Left ventricle myocardium inferior (tissue), 1 donor: ENCODE measurements around the gene SLC34A1. TPM values are rescaled to one million over a fixed set of nuclear protein-coding genes. Genes with fewer than 3 reads are reported as not detected.

Experiments used
- DNase-seq: peaks from one replicate; pipeline ENCODE4 v3.0.0-alpha.2; 2020
- H3K27ac ChIP-seq: fragments of 200-600 bp; replicated peaks from 2 replicates; pipeline ENCODE4 v1.8.0; 2021
- H3K27me3 ChIP-seq: fragments of 200-600 bp; 2 replicates; pipeline ENCODE4 v1.8.0; 2021; ENCODE audit warnings: low read depth
- H3K36me3 ChIP-seq: fragments of 200-600 bp; 2 replicates; pipeline ENCODE4 v1.8.0; 2021
- H3K4me1 ChIP-seq: fragments of 200-600 bp; 2 replicates; pipeline ENCODE4 v1.8.0; 2021
- H3K4me3 ChIP-seq: fragments of 200-600 bp; 2 replicates; pipeline ENCODE4 v1.8.0; 2021; ENCODE audit warnings: mild to moderate bottlenecking, moderate library complexity
- H3K9me3 ChIP-seq: fragments of 200-600 bp; replicated peaks from 2 replicates; pipeline ENCODE4 v1.8.0; 2021
- CTCF ChIP-seq: fragments of 200-600 bp; IDR thresholded peaks from 2 replicates; pipeline ENCODE4 v1.8.0; 2021; ENCODE audit warnings: antibody characterized with exemption, mild to moderate bottlenecking, borderline replicate concordance
- intact Hi-C: fragments of 100-400 bp; cut with micrococcal nuclease; formaldehyde crosslinking; loops from one replicate; pipeline ENCODE4 v1.11.0; 2022
- total RNA-seq: library from RNA; stranded (reverse); fragmentation: NEBNext Ultra II Directional; extraction: Animal tissue kit (Norgen Biotek cat#: 25700); gene quantifications from one replicate; pipeline ENCODE4 v1.2.1, GENCODE V29; 2021
- donor health status: DM: no; HTN: yes; CAD: no; lungs with severe emphysema.

Gene SLC34A1
- total RNA-seq, 1 donor from 2014 or later, result not detected

- H3K4me1 ChIP-seq, result peaks cover 25% of the 10 kb centered on the region
- DNase-seq, result no peak
- no peak overlapping the region for H3K27ac ChIP-seq
- intact Hi-C loops, result no loop called here
- TF ChIP-seq CTCF, result no peak
- H3K36me3 ChIP-seq, result peaks cover 24% of the 10 kb centered on the region
- H3K27me3 ChIP-seq, result peaks cover 22% of the 10 kb centered on the region
- no peak overlapping the region for H3K4me3 ChIP-seq
- H3K9me3 ChIP-seq, result no peaks in the 10 kb centered on the region
These were observed 59.1 kb downstream of the SLC34A1 start for GRCh38 chr5:177443144-177443983.

GRCh38 chr5:177444106-177445051 is 60.1 kb downstream of the SLC34A1 start:
- Histone ChIP-seq H3K27ac (no peak overlapping the region), H3K4me1 (peaks cover 25% of the 10 kb centered on the region), H3K9me3 (no peaks in the 10 kb centered on the region), H3K27me3 (peaks cover 32% of the 10 kb centered on the region), H3K36me3 (peaks cover 22% of the 10 kb centered on the region), H3K4me3 (no peak overlapping the region)
- no peak for DNase-seq
- intact Hi-C loops, result no loop called here
- no peak for TF ChIP-seq CTCF

DNA sequence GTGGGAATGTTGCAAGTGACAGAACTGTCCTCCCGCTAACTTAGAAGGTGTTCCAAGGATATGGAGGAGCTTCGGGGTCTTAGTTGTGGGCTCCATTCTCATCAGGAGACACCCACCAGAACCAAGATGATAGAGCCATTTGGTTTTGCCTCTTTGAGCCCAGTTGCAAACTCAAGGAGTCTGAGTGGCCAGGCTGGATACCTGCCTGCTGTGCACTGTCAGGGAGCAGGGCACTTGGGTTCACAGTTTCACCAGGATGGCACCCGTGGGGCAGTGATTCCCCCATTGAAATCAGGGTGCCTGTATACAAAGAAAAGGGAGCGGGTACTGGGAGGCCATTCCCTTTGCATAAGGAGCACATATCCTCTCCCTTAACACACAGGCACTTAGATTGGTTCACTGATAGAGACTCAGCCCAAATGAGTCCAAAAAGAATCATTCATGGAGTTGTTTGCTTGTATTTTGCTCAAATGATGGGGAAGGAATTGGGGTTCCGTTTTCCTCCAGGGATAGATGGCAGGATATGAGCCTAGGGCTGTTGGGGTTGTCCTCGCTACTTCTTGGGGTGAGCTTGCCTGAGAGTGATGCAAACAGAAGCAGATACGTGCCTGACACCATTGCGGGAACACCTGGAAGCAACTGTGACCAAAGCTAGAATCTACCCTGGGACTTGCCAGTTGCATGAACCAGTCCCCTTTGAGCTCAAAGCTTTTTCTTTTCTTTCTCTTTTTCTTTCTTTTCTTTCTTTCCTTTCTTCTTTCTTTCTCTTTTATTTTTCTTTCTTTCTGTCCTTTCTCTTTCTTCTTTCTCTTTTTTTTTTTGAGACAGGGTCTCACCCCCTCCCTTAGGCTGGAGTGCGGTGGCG is 61.0 kb downstream of the SLC34A1 start:
- intact Hi-C loops, result no loop called here
- H3K9me3 ChIP-seq, result no peaks in the 10 kb centered on the region
- H3K27ac ChIP-seq, result no peak overlapping the region
- TF ChIP-seq CTCF, result no peak
- H3K36me3 ChIP-seq, result peaks cover 20% of the 10 kb centered on the region
- peaks cover 41% of the 10 kb centered on the region for H3K27me3 ChIP-seq
- DNase-seq, result no peak
- H3K4me3 ChIP-seq, result no peak overlapping the region
- H3K4me1 ChIP-seq, result peaks cover 25% of the 10 kb centered on the region

GRCh38 chr5:177445917-177446199 is 61.6 kb downstream of the SLC34A1 start:
- Histone ChIP-seq H3K4me3 (peak overlapping the region; percentile 74), H3K27me3 (peaks cover 46% of the 10 kb centered on the region), H3K27ac (no peak overlapping the region), H3K9me3 (no peaks in the 10 kb centered on the region), H3K4me1 (peaks cover 28% of the 10 kb centered on the region), H3K36me3 (peaks cover 15% of the 10 kb centered on the region)
- TF ChIP-seq CTCF, result no peak
- DNase-seq, result no peak
- intact Hi-C loops, result no loop called here
